ENCODE data around the gene FLNB.

DNA sequence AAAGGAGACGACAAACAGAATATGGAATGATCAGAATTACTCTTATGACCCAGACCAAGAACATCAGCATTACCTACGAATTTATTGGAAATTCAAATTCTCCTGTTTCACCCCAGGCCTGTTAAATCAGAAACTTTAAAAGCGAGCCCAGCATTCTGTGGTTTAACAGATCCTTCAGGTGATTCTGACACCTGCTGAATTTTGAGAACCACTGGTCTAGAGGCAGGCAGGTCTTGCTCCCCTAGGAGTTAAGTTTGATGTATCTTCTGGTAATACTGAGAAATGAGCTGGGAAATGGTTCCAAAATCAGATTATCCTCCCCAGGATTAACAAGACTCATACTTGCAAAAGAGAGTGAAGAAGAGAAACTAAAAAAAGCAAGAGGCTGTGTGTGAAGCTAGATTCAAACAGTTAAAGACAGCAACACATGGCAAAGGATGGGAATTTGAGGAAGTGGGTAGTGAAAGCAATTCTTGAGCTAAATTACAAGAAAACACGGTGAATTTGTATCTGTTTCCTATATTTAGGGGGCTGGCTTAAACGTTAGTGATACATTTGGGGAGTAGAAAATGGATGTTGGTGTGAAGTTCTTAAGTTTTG, 66.0 kb downstream of the FLNB start:
- TF ChIP-seq EZH2phosphoT487 (IDR thresholded peaks at IDR 0.05; ENCODE audit: insufficient read depth, low read depth) (no peak), EZH2 (IDR thresholded peaks at IDR 0.05; ENCODE audit: insufficient read depth, poor library complexity, severe bottlenecking) (no peak)

All from GM23248 (cell line).